Panc1 (cell line): ENCODE measurements around the gene STARD5.

ENCODE experiments used
- CTCF ChIP-seq: fragments of 450-650 bp; IDR thresholded peaks from 2 replicates; pipeline ENCODE4 v1.5.1; 2017; ENCODE audit warnings: mild to moderate bottlenecking
- POLR2AphosphoS5 ChIP-seq: IDR thresholded peaks from 2 replicates; pipeline ENCODE4 v1.6.1; 2012; ENCODE audit warnings: mild to moderate bottlenecking, low read depth, low read length, moderate library complexity
- SIN3A ChIP-seq: IDR thresholded peaks from 2 replicates; pipeline ENCODE4 v1.6.1; 2012; ENCODE audit warnings: low read depth, mild to moderate bottlenecking, low read length, moderate library complexity, borderline replicate concordance; ENCODE audit not compliant: insufficient read depth
- TCF7L2 ChIP-seq: IDR thresholded peaks from 2 replicates; pipeline ENCODE4 v1.6.1; 2011; ENCODE audit warnings: mild to moderate bottlenecking, low read depth, low read length, inconsistent platforms

GRCh38 chr15:81294516-81294880 is 29.4 kb downstream of the STARD5 start:
- TF ChIP-seq CTCF (no peak), SIN3A (no peak), POLR2AphosphoS5 (no peak), TCF7L2 (no peak)
